Effector memory CD4-positive, alpha-beta T cell (primary cell): ENCODE results near the gene FCHO2.
"Not testable (repeated sequence)": the region's sequence is repeated elsewhere in the genome, so short reads cannot be mapped to it uniquely, and the experiment has no call there.

ENCODE experiments used
- DNase-seq, 3 donors: peaks; one replicate each; pipeline ENCODE4 v3.0.0-alpha.2; 2020
- H3K27ac ChIP-seq: 2 replicates; pipeline ENCODE4 v1.7.0; 2013; ENCODE audit warnings: mild to moderate bottlenecking, low read length, moderate library complexity; ENCODE audit not compliant: insufficient read depth, poor library complexity, severe bottlenecking
- H3K27me3 ChIP-seq: replicated peaks from 2 replicates; pipeline ENCODE4 v1.7.0; 2013; ENCODE audit warnings: mild to moderate bottlenecking, low read length; ENCODE audit not compliant: insufficient read depth, control insufficient read depth, poor library complexity, severe bottlenecking
- H3K36me3 ChIP-seq: 2 replicates; pipeline ENCODE4 v1.7.0; 2013; ENCODE audit warnings: mild to moderate bottlenecking, low read length, moderate library complexity; ENCODE audit not compliant: control insufficient read depth, insufficient read depth
- H3K4me1 ChIP-seq: 2 replicates; pipeline ENCODE4 v1.7.0; 2013; ENCODE audit warnings: low read length, mild to moderate bottlenecking; ENCODE audit not compliant: control insufficient read depth, insufficient read depth, poor library complexity, severe bottlenecking
- H3K4me3 ChIP-seq: 2 replicates; pipeline ENCODE4 v1.7.0; 2013; ENCODE audit warnings: low read length, low read depth, mild to moderate bottlenecking; ENCODE audit not compliant: insufficient read depth, poor library complexity, severe bottlenecking
- H3K9me3 ChIP-seq: 2 replicates; pipeline ENCODE4 v1.7.0; 2013; ENCODE audit warnings: mild to moderate bottlenecking, low read length, moderate library complexity; ENCODE audit not compliant: control insufficient read depth
- total RNA-seq, 3 donors: gene quantifications; one replicate each; lab custom pipeline; 2026; lab: John Stamatoyannopoulos, UW

The FCHO2 gene, protein sequence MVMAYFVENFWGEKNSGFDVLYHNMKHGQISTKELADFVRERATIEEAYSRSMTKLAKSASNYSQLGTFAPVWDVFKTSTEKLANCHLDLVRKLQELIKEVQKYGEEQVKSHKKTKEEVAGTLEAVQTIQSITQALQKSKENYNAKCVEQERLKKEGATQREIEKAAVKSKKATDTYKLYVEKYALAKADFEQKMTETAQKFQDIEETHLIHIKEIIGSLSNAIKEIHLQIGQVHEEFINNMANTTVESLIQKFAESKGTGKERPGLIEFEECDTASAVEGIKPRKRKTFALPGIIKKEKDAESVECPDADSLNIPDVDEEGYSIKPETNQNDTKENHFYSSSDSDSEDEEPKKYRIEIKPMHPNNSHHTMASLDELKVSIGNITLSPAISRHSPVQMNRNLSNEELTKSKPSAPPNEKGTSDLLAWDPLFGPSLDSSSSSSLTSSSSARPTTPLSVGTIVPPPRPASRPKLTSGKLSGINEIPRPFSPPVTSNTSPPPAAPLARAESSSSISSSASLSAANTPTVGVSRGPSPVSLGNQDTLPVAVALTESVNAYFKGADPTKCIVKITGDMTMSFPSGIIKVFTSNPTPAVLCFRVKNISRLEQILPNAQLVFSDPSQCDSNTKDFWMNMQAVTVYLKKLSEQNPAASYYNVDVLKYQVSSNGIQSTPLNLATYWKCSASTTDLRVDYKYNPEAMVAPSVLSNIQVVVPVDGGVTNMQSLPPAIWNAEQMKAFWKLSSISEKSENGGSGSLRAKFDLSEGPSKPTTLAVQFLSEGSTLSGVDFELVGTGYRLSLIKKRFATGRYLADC
- 6.4 to 7.6 (median 6.4) reads per million in 3 donors for total RNA-seq

DNA sequence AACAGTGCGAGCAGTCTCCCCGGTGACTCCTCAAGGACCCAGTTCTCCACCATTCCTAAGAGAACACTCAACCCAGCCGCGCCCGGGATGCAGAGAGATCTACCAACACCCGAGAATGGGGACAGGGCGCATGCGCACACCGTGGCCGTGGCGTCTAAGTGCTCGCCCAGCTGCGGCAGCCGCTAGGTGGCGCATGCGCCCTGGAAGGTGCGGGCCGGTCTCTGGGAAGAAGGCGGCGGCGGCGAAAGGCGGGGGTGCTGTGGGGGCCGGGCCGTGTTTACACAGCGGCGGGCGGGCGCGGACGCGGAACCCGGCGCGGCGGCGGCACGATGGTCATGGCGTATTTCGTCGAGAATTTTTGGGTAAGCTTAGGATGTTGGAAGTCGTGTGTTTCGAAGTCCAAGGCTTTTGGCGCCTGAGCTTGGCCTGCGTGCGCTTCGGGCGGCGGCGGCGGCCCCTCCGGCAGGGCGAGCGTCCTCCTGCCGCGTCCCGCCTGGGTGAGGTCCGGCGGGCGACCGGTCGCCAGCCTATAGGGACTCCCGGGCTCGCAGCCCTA lies at the start of gene FCHO2:
TSS of gene FCHO2 (plus strand) at position 274 of the 556 bp plus-strand sequence. CDS start at position 330, 56 bp downstream.
- Histone ChIP-seq H3K27ac (peak within 1 kb of the TSS; percentile 22), H3K4me1 (peaks cover 5% of the 10 kb centered on the region), H3K9me3 (no peaks in the 10 kb centered on the region), H3K36me3 (no peaks in the 10 kb centered on the region), H3K27me3 (peaks cover 2% of the 10 kb centered on the region), H3K4me3 (peak within 1 kb of the TSS; percentile 79)
- DNase-seq: peak; percentile 83 to 94 (median 92)

DNA sequence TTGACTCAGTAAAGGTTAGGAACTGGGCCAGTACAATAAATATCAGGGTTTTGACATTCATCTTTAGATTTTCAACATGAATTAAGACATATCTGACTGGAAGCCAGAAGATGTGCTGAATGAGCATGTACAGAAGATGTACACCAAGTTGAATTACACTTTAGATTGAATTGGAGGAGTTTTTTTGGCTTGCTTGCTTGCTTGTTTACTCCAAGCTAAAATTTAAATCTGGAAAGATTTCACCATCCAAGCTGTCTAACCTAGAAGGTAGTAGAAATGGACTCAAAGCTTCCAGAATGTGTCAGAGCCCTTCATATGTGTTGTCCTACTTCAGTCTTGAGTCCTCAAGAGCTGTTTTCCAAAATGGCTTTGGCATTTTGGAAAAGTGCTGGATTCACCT lies 49.0 kb upstream of the FCHO2 start:
- Histone ChIP-seq H3K9me3 (no peaks in the 10 kb centered on the region), H3K4me3 (no peak overlapping the region), H3K4me1 (no peaks in the 10 kb centered on the region), H3K36me3 (peaks cover 55% of the 10 kb centered on the region), H3K27me3 (no peaks in the 10 kb centered on the region), H3K27ac (no peak overlapping the region)
- DNase-seq: no peak

DNA sequence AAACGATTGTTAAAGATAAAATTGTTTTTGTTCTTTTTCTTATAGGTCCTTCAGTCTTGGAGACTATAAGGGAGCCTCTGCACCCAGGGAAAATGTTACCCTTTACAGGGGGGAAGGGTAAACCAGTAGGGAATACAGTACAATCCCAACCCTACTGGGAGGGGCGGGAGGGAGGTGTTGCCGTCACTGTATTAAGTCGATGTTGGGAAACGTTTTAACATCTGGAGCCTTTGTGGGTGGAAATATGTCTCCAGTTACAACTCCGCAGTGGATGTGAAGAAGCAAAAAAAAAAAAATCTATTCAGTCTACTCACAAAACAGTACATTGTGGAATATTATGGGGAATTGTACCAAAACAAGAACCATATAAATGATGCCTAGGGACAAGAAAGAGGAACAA lies 47.2 kb upstream of the FCHO2 start:
- Histone ChIP-seq H3K9me3 (no peaks in the 10 kb centered on the region), H3K4me1 (no peaks in the 10 kb centered on the region), H3K36me3 (peaks cover 39% of the 10 kb centered on the region), H3K27ac (no peak overlapping the region), H3K27me3 (no peaks in the 10 kb centered on the region), H3K4me3 (no peak overlapping the region)
- DNase-seq: no peak

DNA sequence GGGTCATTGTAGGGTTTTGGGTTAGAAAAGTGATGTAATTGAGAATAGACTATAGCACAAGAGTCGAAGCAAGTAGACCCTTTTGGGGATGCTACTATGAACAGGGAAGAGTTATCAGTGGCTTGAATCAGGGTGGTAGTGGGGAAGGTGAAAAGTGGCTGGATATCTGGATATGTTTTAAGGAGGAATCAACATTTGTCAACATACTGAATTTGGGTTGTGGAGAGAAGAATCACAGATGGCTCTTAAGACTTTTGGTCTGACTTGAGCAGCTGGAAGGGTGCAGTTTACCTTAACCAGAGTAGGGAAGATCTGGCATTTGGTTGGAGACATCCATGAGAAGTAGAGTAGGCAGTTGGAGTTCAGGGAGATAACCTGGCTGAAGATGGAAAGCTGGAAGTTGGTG lies 38.5 kb upstream of the FCHO2 start:
- H3K27me3 ChIP-seq: no peaks in the 10 kb centered on the region
- DNase-seq: no peak
- H3K4me1 ChIP-seq: no peaks in the 10 kb centered on the region
- no peaks in the 10 kb centered on the region for H3K9me3 ChIP-seq
- no peaks in the 10 kb centered on the region for H3K36me3 ChIP-seq
- H3K27ac ChIP-seq: no peak overlapping the region
- no peak overlapping the region for H3K4me3 ChIP-seq

DNA sequence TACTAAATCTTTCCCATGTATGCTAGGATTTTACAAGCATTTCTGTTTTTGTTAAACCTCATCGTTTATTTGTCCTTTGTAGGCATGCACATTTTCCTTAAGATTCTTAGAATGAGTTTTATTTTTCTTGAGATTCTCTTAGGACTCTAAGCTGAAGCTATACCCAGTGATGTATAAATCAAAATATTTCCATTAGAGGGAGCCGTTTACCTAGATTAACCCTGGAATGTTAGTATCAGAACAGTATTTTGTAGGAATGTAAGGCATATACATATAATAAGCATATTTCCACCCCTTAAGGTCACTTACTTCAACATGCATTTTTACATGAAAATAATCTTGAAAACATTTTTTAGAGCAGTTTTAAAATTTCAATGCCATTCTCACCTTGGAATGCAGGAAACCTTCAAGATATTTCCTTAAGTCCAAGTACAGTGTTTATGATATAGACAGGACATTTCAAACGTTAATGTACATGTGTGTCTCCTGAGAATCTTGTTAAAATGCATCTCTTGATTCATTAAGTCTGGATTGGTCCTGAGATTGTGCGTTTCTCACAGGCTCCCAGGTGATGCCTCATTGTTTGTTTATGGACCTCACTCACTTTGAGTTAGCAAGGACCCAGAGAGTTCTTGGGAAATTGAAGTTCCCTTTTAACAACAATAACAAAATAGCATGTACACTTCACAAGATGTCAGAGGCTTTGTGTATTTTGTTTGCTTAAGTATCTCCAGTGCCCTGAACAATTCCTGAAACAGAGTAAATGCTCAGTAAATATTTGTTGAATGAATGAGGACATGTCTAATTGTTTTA lies 34.9 kb upstream of the FCHO2 start:
- DNase-seq: no peak
- Histone ChIP-seq H3K36me3 (no peaks in the 10 kb centered on the region), H3K9me3 (no peaks in the 10 kb centered on the region), H3K27ac (no peak overlapping the region), H3K4me3 (no peak overlapping the region), H3K4me1 (no peaks in the 10 kb centered on the region), H3K27me3 (no peaks in the 10 kb centered on the region)

DNA sequence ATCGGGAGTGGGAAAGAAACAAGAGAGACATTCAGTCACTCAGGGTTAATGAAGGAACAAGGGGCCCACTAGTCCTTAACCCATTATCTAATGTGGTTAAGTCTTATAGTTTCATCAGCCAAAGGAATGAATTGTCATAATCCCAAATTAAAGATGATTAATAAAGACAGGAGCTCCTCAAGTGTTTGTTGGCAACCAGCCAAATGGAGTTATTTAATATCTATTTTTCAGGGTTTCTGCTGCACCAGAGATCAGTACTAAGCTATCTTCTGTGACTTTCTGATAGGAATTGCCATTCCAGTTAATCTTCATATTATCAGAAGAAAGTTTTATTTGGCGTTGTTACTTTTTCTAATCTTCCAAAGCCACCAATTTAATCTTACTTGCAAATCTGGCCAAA lies 34.0 kb upstream of the FCHO2 start:
- H3K27me3 ChIP-seq: no peaks in the 10 kb centered on the region
- DNase-seq: no peak
- H3K4me3 ChIP-seq: no peak overlapping the region
- H3K4me1 ChIP-seq: no peaks in the 10 kb centered on the region
- no peak overlapping the region for H3K27ac ChIP-seq
- H3K36me3 ChIP-seq: no peaks in the 10 kb centered on the region
- H3K9me3 ChIP-seq: no peaks in the 10 kb centered on the region

DNA sequence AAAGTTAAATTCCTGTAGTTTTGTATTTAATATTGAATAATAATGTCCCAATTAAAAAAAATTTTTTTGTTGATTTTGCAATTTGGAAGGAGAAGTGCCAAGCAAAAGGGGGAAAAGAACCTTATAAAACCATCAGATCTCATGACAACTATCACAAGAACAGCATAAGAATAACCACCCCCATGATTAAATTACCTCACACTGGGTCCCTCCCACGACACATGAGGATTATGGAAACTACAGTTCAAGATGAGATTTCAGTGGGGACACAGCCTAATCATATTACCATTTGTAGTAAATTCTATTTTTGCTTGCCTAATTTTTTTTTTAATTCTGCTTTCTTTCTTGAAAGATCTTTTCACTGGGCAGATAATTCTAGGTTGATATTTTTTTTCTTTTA lies 33.4 kb upstream of the FCHO2 start:
- no peaks in the 10 kb centered on the region for H3K36me3 ChIP-seq
- no peak overlapping the region for H3K4me3 ChIP-seq
- H3K4me1 ChIP-seq: no peaks in the 10 kb centered on the region
- no peak overlapping the region for H3K27ac ChIP-seq
- H3K9me3 ChIP-seq: no peaks in the 10 kb centered on the region
- no peaks in the 10 kb centered on the region for H3K27me3 ChIP-seq
- DNase-seq: no peak

DNA sequence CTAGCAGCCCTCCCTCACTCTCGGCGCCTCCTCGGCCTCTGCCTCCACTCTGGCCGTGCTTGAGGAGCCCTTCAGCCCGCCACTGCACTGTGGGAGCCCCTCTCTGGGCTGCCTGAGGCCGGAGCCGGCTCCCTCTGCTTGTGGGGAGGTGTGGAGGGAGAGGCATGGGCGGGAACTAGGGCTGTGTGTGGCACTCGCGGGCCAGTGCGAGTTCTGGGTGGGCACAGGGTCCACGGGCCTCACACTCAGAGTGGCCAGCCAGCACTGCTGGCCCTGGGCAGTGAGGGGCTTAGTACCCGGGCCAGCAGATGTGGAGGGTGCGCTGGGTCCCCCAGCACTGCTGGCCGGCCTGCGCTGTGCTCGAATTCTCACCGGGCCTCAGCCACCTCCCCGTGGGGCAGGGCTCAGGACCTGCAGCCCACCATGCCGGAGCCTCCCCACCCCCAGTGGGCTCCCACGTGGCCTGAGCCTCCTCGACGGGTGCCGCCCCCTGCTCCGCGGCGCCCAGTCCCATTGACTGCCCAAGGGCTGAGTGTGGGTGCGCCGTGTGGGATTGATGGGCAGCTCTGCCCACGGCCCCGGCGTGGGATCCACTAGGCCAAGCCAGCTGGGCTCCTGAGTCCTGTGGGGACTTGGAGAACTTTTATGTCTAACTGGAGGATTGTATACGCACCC lies 30.4 kb upstream of the FCHO2 start:
- no peaks in the 10 kb centered on the region for H3K36me3 ChIP-seq
- no peak overlapping the region for H3K4me3 ChIP-seq
- no peaks in the 10 kb centered on the region for H3K27me3 ChIP-seq
- DNase-seq: no peak
- no peaks in the 10 kb centered on the region for H3K4me1 ChIP-seq
- H3K9me3 ChIP-seq: no peaks in the 10 kb centered on the region
- H3K27ac ChIP-seq: no peak overlapping the region

DNA sequence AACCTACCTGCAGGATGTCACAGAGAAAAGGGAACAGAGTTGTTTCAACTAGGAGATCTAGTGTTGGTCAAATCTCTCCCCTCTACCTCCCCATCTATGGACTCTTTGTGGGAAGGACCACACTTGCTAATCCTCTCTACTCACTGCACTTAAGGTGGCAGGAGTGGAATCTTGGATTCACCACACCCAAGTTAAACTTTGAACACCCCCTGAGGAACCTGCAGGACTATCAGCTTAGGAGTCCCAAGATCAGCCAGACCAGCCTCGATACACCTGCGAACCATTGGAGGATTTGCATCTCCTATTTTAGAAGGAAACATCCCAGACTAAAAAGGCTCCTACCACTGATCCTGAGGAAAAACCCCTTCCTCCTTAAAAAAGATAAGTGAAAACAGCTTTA lies 23.2 kb upstream of the FCHO2 start:
- not testable (repeated sequence) for H3K4me1 ChIP-seq, H3K9me3 ChIP-seq, H3K27ac ChIP-seq, H3K36me3 ChIP-seq, H3K27me3 ChIP-seq, H3K4me3 ChIP-seq, DNase-seq
